LNCaP clone FGC (cell line): Measurements from ENCODE around the gene FAM222A.

Source experiments
- DNase-seq: peaks from one replicate; pipeline ENCODE4 v3.0.0-alpha.2; 2011; ENCODE audit warnings: low read depth
- H3K4me3 ChIP-seq: 2 replicates; pipeline ENCODE4 v1.5.1; 2011; ENCODE audit warnings: mild to moderate bottlenecking, low read depth, low read length, control low read depth
- CTCF ChIP-seq: IDR thresholded peaks from 2 replicates; pipeline ENCODE4 v1.5.1; 2012; ENCODE audit warnings: mild to moderate bottlenecking; ENCODE audit not compliant: control insufficient read depth, insufficient read depth; ENCODE audit errors: extremely low read depth

FAM222A gene

GRCh38 chr12:109720152-109720856 is 6.7 kb downstream of the FAM222A start:
- no peak for DNase-seq
- H3K4me3 ChIP-seq: no peak overlapping the region
- no peak for TF ChIP-seq CTCF

- H3K4me3 ChIP-seq: no peak overlapping the region
- TF ChIP-seq CTCF: no peak
- DNase-seq: no peak
Observed at GRCh38 chr12:109720857-109721189, 7.2 kb downstream of the FAM222A start.

- H3K4me3 ChIP-seq: no peak overlapping the region
- TF ChIP-seq CTCF: no peak
- no peak for DNase-seq
Observed at GRCh38 chr12:109721276-109721675, 7.7 kb downstream of the FAM222A start.

- no peak for DNase-seq
- no peak overlapping the region for H3K4me3 ChIP-seq
- no peak for TF ChIP-seq CTCF
Observed at GRCh38 chr12:109722022-109722720, 8.5 kb downstream of the FAM222A start.

- no peak for TF ChIP-seq CTCF
- no peak for DNase-seq
Observed at GRCh38 chr12:109722721-109723094, 9.1 kb downstream of the FAM222A start.

GRCh38 chr12:109723311-109723881 is 9.8 kb downstream of the FAM222A start:
- peak; percentile 42 for DNase-seq
- H3K4me3 ChIP-seq: no peak overlapping the region
- no peak for TF ChIP-seq CTCF

More at GRCh38 chr12:109722721-109723094, 9.1 kb downstream of the FAM222A start:
- no peak overlapping the region for H3K4me3 ChIP-seq
